Astrocyte (in vitro differentiated cells and primary cell): ENCODE results near the gene PAIP2B. TPM values are rescaled to one million over a fixed set of nuclear protein-coding genes. Genes with fewer than 3 reads are reported as not detected.

ENCODE experiments used
- total RNA-seq: library from RNA; stranded (reverse); gene quantifications from 2 replicates; pipeline ENCODE4 v1.2.1, GENCODE V29; 2021

Gene PAIP2B
- total RNA-seq, 1 donor from 2014 or later = 1.7 TPM

Other genes starting within 250 kb of the PAIP2B start
- 0.94 and 1.1 TPM in 2 replicates for gene ANKRD53, start 248.5 kb downstream of the PAIP2B start, total RNA-seq
- gene TEX261, start 232.2 kb downstream of the PAIP2B start, total RNA-seq = 44.7 and 47.8 TPM in 2 replicates
- gene NAGK, start 158.5 kb downstream of the PAIP2B start, total RNA-seq = 133 and 135 TPM in 2 replicates
- 13.1 and 18.3 TPM in 2 replicates for gene MCEE, start 96.9 kb downstream of the PAIP2B start, total RNA-seq
- 40.1 and 41.1 TPM in 2 replicates for gene MPHOSPH10, start 96.5 kb downstream of the PAIP2B start, total RNA-seq
- gene ZNF638, start 104.7 kb upstream of the PAIP2B start, total RNA-seq = 87.1 and 91.7 TPM in 2 replicates
- gene DYSF, start 226.5 kb upstream of the PAIP2B start, total RNA-seq = 123 and 140 TPM in 2 replicates